HCT116 (cell line): Measurements from ENCODE around the gene LHX1. TPM values are rescaled to one million over a fixed set of nuclear protein-coding genes. Genes with fewer than 3 reads are reported as not detected.

Experiments
- ATAC-seq: fragments of 200-7000 bp; cut with Tn5 transposase; 2 replicates; pipeline ENCODE4 v1.9.1; 2020; ENCODE audit warnings: mild to moderate bottlenecking, moderate library complexity
- BruUV-seq: library from RNA; stranded (reverse); fragments of 400-500 nt; replicated peaks from 2 replicates; lab custom pipeline; 2021; lab: Mats Ljungman, UMichigan
- CTCF ChIA-PET: fragments of 300-600 bp; sonication (Branson Sonifier 250); formaldehyde crosslinking; loops from one replicate; lab custom pipeline; 2021; ENCODE audit warnings: antibody characterized with exemption; lab: Charles Lee
- POLR2A ChIA-PET: fragments of 300-600, 350-600 bp; sonication (Branson Sonifier 250); formaldehyde crosslinking; loops from one replicate; lab custom pipeline; 2021; ENCODE audit warnings: antibody characterized with exemption; lab: Charles Lee
- RAD21 ChIA-PET, 2 experiments: fragments of 300-600 bp; sonication (Branson Sonifier 250); formaldehyde crosslinking; loops; one replicate each; lab custom pipeline; 2023; ENCODE audit warnings: low total read pairs in 2 of 2; ENCODE audit not compliant: uncharacterized antibody in 2 of 2, unreplicated experiment in 2 of 2, low non-redundant PET in 1 of 2; lab: Charles Lee
- DNase-seq: peaks from one replicate; pipeline ENCODE4 v3.0.0-alpha.2; 2010; ENCODE audit warnings: low read depth, low spot score
- H2AFZ ChIP-seq: fragments of 200-600 bp; shearing (Covaris generic), sonication (generic); 2 replicates; pipeline ENCODE4 v1.6.1; 2017; ENCODE audit warnings: low read depth, mixed run types, mixed read lengths, antibody characterized with exemption, low read length; ENCODE audit not compliant: poor library complexity, severe bottlenecking
- H3K27ac ChIP-seq: 2 replicates; pipeline ENCODE4 v1.5.1; 2012; ENCODE audit warnings: low read depth, low read length
- H3K27me3 ChIP-seq: fragments of 200-600 bp; sonication (generic); 2 replicates; pipeline ENCODE4 v1.6.1; 2016; ENCODE audit warnings: mixed run types, low read length, mixed read lengths; ENCODE audit not compliant: insufficient read depth
- H3K36me3 ChIP-seq, 2 experiments: fragments of 200-500 bp in 1 of 2; fragments of 200-600 bp in 1 of 2; sonication (Bioruptor generic) in 1 of 2; sonication (generic) in 1 of 2; 2 replicates each; pipeline versions ENCODE4 v1.5.1 to v1.6.1; 2014 to 2016; ENCODE audit warnings: low read length in 2 of 2, inconsistent platforms in 1 of 2, mixed read lengths in 1 of 2, mixed run types in 1 of 2; ENCODE audit not compliant: insufficient read depth in 2 of 2, control insufficient read depth in 1 of 2
- H3K4me1 ChIP-seq, 2 experiments: fragments of 200-600 bp in 1 of 2; sonication (generic) in 1 of 2; 2 replicates each; pipeline versions ENCODE4 v1.5.1 to v1.6.1; 2012 to 2017; ENCODE audit warnings: low read length in 2 of 2, inconsistent platforms in 1 of 2, mild to moderate bottlenecking in 1 of 2, mixed read lengths in 1 of 2, mixed run types in 1 of 2, moderate library complexity in 1 of 2; ENCODE audit not compliant: insufficient read depth in 2 of 2, control insufficient read depth in 1 of 2
- H3K4me2 ChIP-seq: fragments of 200-600 bp; sonication (generic); 2 replicates; pipeline ENCODE4 v1.6.1; 2017; ENCODE audit warnings: mixed run types, low read length, mixed read lengths
- H3K4me3 ChIP-seq, 2 experiments: fragments of 200-600 bp in 1 of 2; sonication (generic) in 1 of 2; replicated peaks in 1 of 2; 2 replicates each; pipeline ENCODE4 v1.5.1; 2011 to 2016; ENCODE audit warnings: low read length in 2 of 2, control low read depth in 1 of 2, low read depth in 1 of 2, mild to moderate bottlenecking in 1 of 2, mixed read lengths in 1 of 2, mixed run types in 1 of 2
- H3K79me2 ChIP-seq: fragments of 200-600 bp; sonication (generic); 2 replicates; pipeline ENCODE4 v1.6.1; 2017; ENCODE audit warnings: mild to moderate bottlenecking, mixed run types, low read length, moderate library complexity, mixed read lengths; ENCODE audit not compliant: insufficient read depth
- H3K9ac ChIP-seq: fragments of 200-600 bp; sonication (generic); 2 replicates; pipeline ENCODE4 v1.6.1; 2016; ENCODE audit warnings: low read length, mixed read lengths
- H3K9me2 ChIP-seq: fragments of 200-600 bp; sonication (generic), shearing (Covaris generic); 2 replicates; pipeline ENCODE4 v1.6.1; 2017; ENCODE audit warnings: mixed run types, mild to moderate bottlenecking, moderate library complexity; ENCODE audit not compliant: insufficient read depth
- H3K9me3 ChIP-seq, 2 experiments: fragments of 200-500 bp in 1 of 2; fragments of 200-600 bp in 1 of 2; sonication (Bioruptor generic) in 1 of 2; sonication (generic) in 1 of 2; 2 replicates each; pipeline ENCODE4 v1.6.1; 2014 to 2017; ENCODE audit warnings: low read length in 2 of 2, mixed read lengths in 2 of 2, inconsistent platforms in 1 of 2, low read depth in 1 of 2, mild to moderate bottlenecking in 1 of 2, mixed run types in 1 of 2, moderate library complexity in 1 of 2; ENCODE audit not compliant: control insufficient read depth in 1 of 2, insufficient read depth in 1 of 2
- H4K20me1 ChIP-seq: fragments of 200-600 bp; sonication (generic), shearing (Covaris generic); 2 replicates; pipeline ENCODE4 v1.6.1; 2017; ENCODE audit warnings: mixed run types, mild to moderate bottlenecking, moderate library complexity; ENCODE audit not compliant: insufficient read depth
- CBX3 ChIP-seq: IDR thresholded peaks from 2 replicates; pipeline ENCODE4 v1.6.1; 2012; ENCODE audit warnings: low read depth
- CEBPB ChIP-seq: IDR thresholded peaks from 2 replicates; pipeline ENCODE4 v1.6.1; 2012; ENCODE audit warnings: low read depth
- ELF1 ChIP-seq: IDR thresholded peaks from 2 replicates; pipeline ENCODE4 v1.6.1; 2012; ENCODE audit warnings: low read depth, borderline replicate concordance
- EZH2 ChIP-seq: fragments of 200-600 bp; sonication (generic); IDR thresholded peaks from 2 replicates; pipeline ENCODE4 v1.6.1; 2017; ENCODE audit warnings: antibody characterized with exemption, mixed run types
- EZH2phosphoT487 ChIP-seq: fragments of 200-600 bp; IDR thresholded peaks from 2 replicates; pipeline ENCODE4 v1.6.1; 2018; ENCODE audit warnings: antibody characterized with exemption, borderline replicate concordance
- FOSL1 ChIP-seq: IDR thresholded peaks from 2 replicates; pipeline ENCODE4 v1.6.1; 2012; ENCODE audit warnings: low read depth
- JUND ChIP-seq: IDR thresholded peaks from 2 replicates; pipeline ENCODE4 v1.6.1; 2012
- MAX ChIP-seq: IDR thresholded peaks from 2 replicates; pipeline ENCODE4 v1.6.1; 2012
- POLR2A ChIP-seq: IDR thresholded peaks from 2 replicates; pipeline ENCODE4 v1.7.0; 2011; ENCODE audit warnings: borderline replicate concordance; ENCODE audit not compliant: insufficient read depth, insufficient read length; ENCODE audit errors: extremely low read depth
- POLR2AphosphoS5 ChIP-seq: IDR thresholded peaks from 2 replicates; pipeline ENCODE4 v1.6.1; 2011; ENCODE audit warnings: mild to moderate bottlenecking, low read depth, low read length, moderate library complexity
- RAD21 ChIP-seq: IDR thresholded peaks from 2 replicates; pipeline ENCODE4 v1.6.1; 2012; ENCODE audit warnings: low read depth, mild to moderate bottlenecking
- SIN3A ChIP-seq: IDR thresholded peaks from 2 replicates; pipeline ENCODE4 v1.6.1; 2012; ENCODE audit warnings: low read depth
- SP1 ChIP-seq: IDR thresholded peaks from 2 replicates; pipeline ENCODE4 v1.6.1; 2012; ENCODE audit warnings: low read depth
- SRF ChIP-seq: IDR thresholded peaks from 2 replicates; pipeline ENCODE4 v1.6.1; 2012; ENCODE audit warnings: low read depth
- TCF7L2 ChIP-seq: IDR thresholded peaks from 2 replicates; pipeline ENCODE4 v1.7.0; 2011; ENCODE audit warnings: borderline replicate concordance, inconsistent platforms; ENCODE audit not compliant: insufficient read depth, insufficient read length; ENCODE audit errors: extremely low read depth
- YY1 ChIP-seq: IDR thresholded peaks from 2 replicates; pipeline ENCODE4 v1.6.1; 2011; ENCODE audit warnings: low read length, low read depth, moderate library complexity, mild to moderate bottlenecking; ENCODE audit not compliant: insufficient replicate concordance; ENCODE audit errors: extremely low read depth
- ZBTB33 ChIP-seq: IDR thresholded peaks from 2 replicates; pipeline ENCODE4 v1.6.1; 2011; ENCODE audit warnings: mild to moderate bottlenecking, low read length, moderate library complexity; ENCODE audit not compliant: insufficient replicate concordance; ENCODE audit errors: extremely low read depth
- ZFX ChIP-seq: fragments of 450-650 bp; IDR thresholded peaks from 2 replicates; pipeline ENCODE4 v1.6.1; 2017
- ZNF274 ChIP-seq: fragments of 200-500 bp; sonication (Bioruptor generic); IDR thresholded peaks from 2 replicates; pipeline ENCODE4 v1.6.1; 2014; ENCODE audit warnings: mild to moderate bottlenecking, low read depth, low read length, inconsistent platforms
- intact Hi-C: fragments of 100-400 bp; cut with micrococcal nuclease; formaldehyde crosslinking; loops from 2 replicates; pipeline ENCODE4 v1.10.0; 2022
- total RNA-seq: library from RNA; stranded (reverse); gene quantifications from one replicate; pipeline ENCODE4 v1.2.1, GENCODE V29; 2021; ENCODE audit not compliant: unreplicated experiment

LHX1 gene
- total RNA-seq, 1 experiment from 2014 or later = 0.44 TPM

- Histone ChIP-seq H3K9me2 (no peaks in the 10 kb centered on the region), H3K27me3 (no peaks in the 10 kb centered on the region), H3K4me3 (no peak overlapping the region), H4K20me1 (peaks cover 36% of the 10 kb centered on the region), H3K9me3 (no peaks in the 10 kb centered on the region), H3K9ac (no peak overlapping the region), H3K36me3 (peaks cover 0 to 2% of the 10 kb centered on the region in 2 experiments; a peak in 2 of 4 replicates), H3K27ac (no peak overlapping the region), H2AFZ (no peak overlapping the region), H3K79me2 (peaks cover 100% of the 10 kb centered on the region), H3K4me2 (no peak overlapping the region), H3K4me1 (peaks cover 0 to 2% of the 10 kb centered on the region in 2 experiments; a peak in 1 of 4 replicates)
- RAD21 ChIA-PET = no interaction called here
- DNase-seq (no peak), ATAC-seq (no peak)
- TF ChIP-seq MAX (no peak), CBX3 (no peak), POLR2AphosphoS5 (no peak), YY1 (no peak), CEBPB (no peak), TCF7L2 (no peak), ZBTB33 (no peak), SIN3A (no peak), SRF (no peak), ZFX (no peak), EZH2phosphoT487 (no peak), EZH2 (no peak), JUND (no peak), ELF1 (no peak), RAD21 (no peak), POLR2A (no peak), FOSL1 (no peak), SP1 (no peak), ZNF274 (no peak)
- CTCF ChIA-PET = no interaction called here
- POLR2A ChIA-PET = no interaction called here
- BruUV-seq = no TSS peak
- intact Hi-C loops = no loop called here
These were observed 41.7 kb downstream of the LHX1 start for GRCh38 chr17:36978810-36979564.
